ENCODE measurements around the gene RPL3. TPM values are rescaled to one million over a fixed set of nuclear protein-coding genes. Genes with fewer than 3 reads are reported as not detected.
A peak's percentile ranks its signal among the peaks of the same experiment; 100 is the strongest.

The RPL3 gene
- total RNA-seq, 1 experiment from 2014 or later, result 2,830 TPM

- H3K79me1 ChIP-seq (ENCODE audit: insufficient read depth, low read depth, low read length, poor library complexity, severe bottlenecking), result no peaks in the 10 kb centered on the region
- Mint-ChIP-seq H3K27me3 (ENCODE audit: low read depth) (no peaks in the 10 kb centered on the region; the same call in none of the 2 replicates), H3K4me3 (no peak overlapping the region), H3K9me3 (no peaks in the 10 kb centered on the region), H3K27ac (peak overlapping the region in 1 of 3 experiments; percentile 79; a peak in 5 of 7 replicates), H3K36me3 (ENCODE audit: insufficient read depth in 1 of 3, low read depth in 3 of 3) (peaks cover 3 to 14% (median 9%) of the 10 kb centered on the region in 3 experiments; a peak in 5 of 7 replicates), H3K4me1 (peaks cover 37 to 58% of the 10 kb centered on the region in 2 experiments)
- H3K9ac ChIP-seq (ENCODE audit: extremely low read depth, insufficient read length, low read length), result no peak overlapping the region
- H4K8ac ChIP-seq (replicated peaks; ENCODE audit: insufficient read length, low read depth, low read length), result no peak overlapping the region
- DNase-seq, result peak; percentile 23
- H4K91ac ChIP-seq (ENCODE audit: insufficient read length, low read depth, low read length), result no peak overlapping the region
- no peak overlapping the region for H2BK5ac ChIP-seq (ENCODE audit: insufficient read length, low read length)
- H4K20me1 ChIP-seq (ENCODE audit: control insufficient read depth, insufficient read depth, insufficient read length), result peaks cover 2% of the 10 kb centered on the region
- no peak overlapping the region for H3K23ac ChIP-seq (ENCODE audit: insufficient read length, low read depth, low read length)
- no peak overlapping the region for H2BK15ac ChIP-seq (ENCODE audit: low read depth, low read length)
- H3K23me2 ChIP-seq (ENCODE audit: insufficient read length, low read depth, low read length, poor library complexity, severe bottlenecking), result peaks cover 4% of the 10 kb centered on the region
- no peak overlapping the region for H2AK5ac ChIP-seq (ENCODE audit: insufficient read length, low read length)
- H3K4me2 ChIP-seq (ENCODE audit: insufficient read depth, insufficient read length, low read length), result no peak overlapping the region
- no peaks in the 10 kb centered on the region for H3K79me2 ChIP-seq (ENCODE audit: insufficient read depth, low read length)
- no peak overlapping the region for H3K4ac ChIP-seq (ENCODE audit: low read depth, low read length)
- no peak overlapping the region for H4K5ac ChIP-seq (ENCODE audit: insufficient read length, low read depth, low read length)
- H2BK20ac ChIP-seq (ENCODE audit: low read depth, low read length, poor library complexity, severe bottlenecking), result no peak overlapping the region
- whole genome bisulfite sequencing (ENCODE audit: extremely low coverage, insufficient read length, low lambda C conversion rate), result no CpG with 5 or more reads among the region's 19 CpGs
- no peak overlapping the region for H2AFZ ChIP-seq (ENCODE audit: low read length)
- no peak overlapping the region for H3K14ac ChIP-seq (ENCODE audit: insufficient read depth, low read length)
- TF ChIP-seq CTCF (conservative IDR thresholded peaks at IDR 0.05), result no peak
- no peaks in the 10 kb centered on the region for H3K27me3 ChIP-seq (ENCODE audit: insufficient read depth, low read length)
- no peak overlapping the region for H3K56ac ChIP-seq (ENCODE audit: insufficient read length, low read depth, low read length)
- no peak overlapping the region for H3K18ac ChIP-seq (ENCODE audit: insufficient read length, low read depth, low read length)
- no peak overlapping the region for H2BK120ac ChIP-seq (ENCODE audit: low read depth, low read length, poor library complexity, severe bottlenecking)
- no peak overlapping the region for H3T11ph ChIP-seq (ENCODE audit: low read length)
- no peak overlapping the region for H2BK12ac ChIP-seq (ENCODE audit: insufficient read length, low read depth, low read length)
- H3K4me1 ChIP-seq (ENCODE audit: insufficient read depth, low read length), result peaks cover 6% of the 10 kb centered on the region; the same call in 1 of the 2 replicates
- H3K9me3 ChIP-seq (ENCODE audit: control insufficient read depth, low read depth, low read length), result no peaks in the 10 kb centered on the region
- H3K27ac ChIP-seq (ENCODE audit: insufficient read length, low read depth, low read length), result no peak overlapping the region
Observed at GRCh38 chr22:39363751-39364515, 44.5 kb upstream of the RPL3 start.
